ENCODE measurements around the gene TSPEAR.

GRCh38 chr21:44519346-44520325 lies 191.7 kb downstream of the TSPEAR start:
- TF ChIP-seq POLR2A (IDR thresholded peaks at IDR 0.05) (no peak), CTCF (IDR thresholded peaks at IDR 0.05) (no peak)
